ENCODE results near the gene EHD3. TPM values are rescaled to one million over a fixed set of nuclear protein-coding genes. Genes with fewer than 3 reads are reported as not detected.

EHD3 gene
- polyA plus RNA-seq (2014; cell fraction: cytosol; rRNA removed) = 2.8 and 4.0 TPM in 2 replicates
- 1.3 and 2.2 TPM in 2 replicates for polyA plus RNA-seq (2014; cell fraction: nucleus; rRNA removed)

- DNase-seq (ENCODE audit: low spot score) = peak; percentile 92
Observed at GRCh38 chr2:31233741-31234682, at the start of gene EHD3. Gene EHD3, plus strand, starts transcription at chr2:31234152. Its CDS starts 470 bp downstream, at chr2:31234622.

- DNase-seq (ENCODE audit: low spot score) = no peak
Observed at GRCh38 chr2:31187166-31187565, 46.8 kb upstream of the EHD3 start.

GRCh38 chr2:31188131-31188530 lies 45.8 kb upstream of the EHD3 start:
- no peak for DNase-seq (ENCODE audit: low spot score)

GRCh38 chr2:31189141-31189540 lies 44.8 kb upstream of the EHD3 start:
- DNase-seq (ENCODE audit: low spot score) = no peak

- DNase-seq (ENCODE audit: low spot score) = no peak
Observed at GRCh38 chr2:31190188-31190587, 43.8 kb upstream of the EHD3 start.

- no peak for DNase-seq (ENCODE audit: low spot score)
Observed at GRCh38 chr2:31191931-31192330, 42.0 kb upstream of the EHD3 start.

GRCh38 chr2:31192396-31192795 lies 41.6 kb upstream of the EHD3 start:
- no peak for DNase-seq (ENCODE audit: low spot score)

GRCh38 chr2:31192851-31193392 lies 41.0 kb upstream of the EHD3 start:
- no peak for DNase-seq (ENCODE audit: low spot score)

GRCh38 chr2:31193806-31194205 lies 40.1 kb upstream of the EHD3 start:
- DNase-seq (ENCODE audit: low spot score) = no peak

GRCh38 chr2:31196622-31197021 lies 37.3 kb upstream of the EHD3 start:
- DNase-seq (ENCODE audit: low spot score) = no peak

- DNase-seq (ENCODE audit: low spot score) = no peak
Observed at GRCh38 chr2:31197166-31197565, 36.8 kb upstream of the EHD3 start.

- DNase-seq (ENCODE audit: low spot score) = no peak
Observed at GRCh38 chr2:31197669-31198068, 36.3 kb upstream of the EHD3 start.

- DNase-seq (ENCODE audit: low spot score) = no peak
Observed at GRCh38 chr2:31199206-31199605, 34.7 kb upstream of the EHD3 start.

- no peak for DNase-seq (ENCODE audit: low spot score)
Observed at GRCh38 chr2:31200972-31201371, 33.0 kb upstream of the EHD3 start.

GRCh38 chr2:31202041-31202440 lies 31.9 kb upstream of the EHD3 start:
- DNase-seq (ENCODE audit: low spot score) = no peak

GRCh38 chr2:31202833-31203232 lies 31.1 kb upstream of the EHD3 start:
- no peak for DNase-seq (ENCODE audit: low spot score)

- no peak for DNase-seq (ENCODE audit: low spot score)
Observed at GRCh38 chr2:31203916-31204315, 30.0 kb upstream of the EHD3 start.

GRCh38 chr2:31204783-31205182 lies 29.2 kb upstream of the EHD3 start:
- no peak for DNase-seq (ENCODE audit: low spot score)

GRCh38 chr2:31205186-31205585 lies 28.8 kb upstream of the EHD3 start:
- no peak for DNase-seq (ENCODE audit: low spot score)

- no peak for DNase-seq (ENCODE audit: low spot score)
Observed at GRCh38 chr2:31205613-31206012, 28.3 kb upstream of the EHD3 start.

GRCh38 chr2:31207790-31208189 lies 26.2 kb upstream of the EHD3 start:
- no peak for DNase-seq (ENCODE audit: low spot score)

- DNase-seq (ENCODE audit: low spot score) = no peak
Observed at GRCh38 chr2:31208240-31208639, 25.7 kb upstream of the EHD3 start.
